Myocyte (in vitro differentiated cells): Measurements from ENCODE around the gene PPP1R27. TPM values are rescaled to one million over a fixed set of nuclear protein-coding genes. Genes with fewer than 3 reads are reported as not detected.

Experiments
- DNase-seq: peaks from one replicate; pipeline ENCODE4 v3.0.0-alpha.2; 2012; ENCODE audit warnings: low read depth
- total RNA-seq: library from RNA; depleted of rRNA; stranded (reverse); fragments of >200 nt; gene quantifications from 2 replicates; pipeline ENCODE4 v1.2.3, GENCODE V29; 2014

The PPP1R27 gene
- total RNA-seq, 1 donor from 2014 or later, result 12.7 TPM

- no peak for DNase-seq
These were observed 27.6 kb downstream of the PPP1R27 start for GRCh38 chr17:81807210-81807719.

DNA sequence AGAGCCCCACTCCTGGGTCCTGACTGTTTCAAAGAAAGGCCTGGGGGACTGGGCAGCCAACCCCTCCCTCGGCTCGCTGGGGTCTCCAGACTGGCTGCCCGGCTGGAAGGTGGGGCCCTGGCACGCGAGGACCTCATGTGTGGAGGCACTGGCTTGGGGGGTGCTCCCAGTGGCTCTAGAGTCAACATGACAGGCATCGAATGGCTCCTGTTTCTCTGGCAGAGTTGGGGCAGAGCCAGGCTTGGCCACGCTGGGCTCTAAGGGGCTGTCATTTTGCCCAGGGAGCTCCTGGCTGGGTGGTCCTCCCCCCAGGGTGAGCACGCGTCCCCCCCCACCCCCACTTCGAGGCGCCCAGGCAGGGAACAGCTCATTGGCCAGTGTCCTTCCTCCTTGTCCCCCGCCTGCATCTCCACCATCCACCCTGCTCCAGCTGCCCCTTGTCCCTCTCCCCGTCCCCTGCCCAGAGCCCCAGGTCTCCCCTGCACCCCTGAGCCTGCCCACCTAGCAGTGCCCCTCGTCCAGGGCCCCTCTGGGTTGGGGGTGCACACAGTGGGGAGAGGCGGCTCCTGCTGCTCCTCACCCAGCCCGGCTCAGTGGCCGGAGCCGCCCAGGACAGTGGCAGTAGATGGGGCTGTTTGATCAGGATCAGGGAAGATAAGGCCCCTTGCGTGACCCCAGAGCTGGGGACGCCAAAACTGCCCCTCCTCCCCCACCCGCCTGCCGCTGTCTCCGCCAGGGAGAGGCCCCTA, 28.2 kb downstream of the PPP1R27 start:
- no peak for DNase-seq

DNA sequence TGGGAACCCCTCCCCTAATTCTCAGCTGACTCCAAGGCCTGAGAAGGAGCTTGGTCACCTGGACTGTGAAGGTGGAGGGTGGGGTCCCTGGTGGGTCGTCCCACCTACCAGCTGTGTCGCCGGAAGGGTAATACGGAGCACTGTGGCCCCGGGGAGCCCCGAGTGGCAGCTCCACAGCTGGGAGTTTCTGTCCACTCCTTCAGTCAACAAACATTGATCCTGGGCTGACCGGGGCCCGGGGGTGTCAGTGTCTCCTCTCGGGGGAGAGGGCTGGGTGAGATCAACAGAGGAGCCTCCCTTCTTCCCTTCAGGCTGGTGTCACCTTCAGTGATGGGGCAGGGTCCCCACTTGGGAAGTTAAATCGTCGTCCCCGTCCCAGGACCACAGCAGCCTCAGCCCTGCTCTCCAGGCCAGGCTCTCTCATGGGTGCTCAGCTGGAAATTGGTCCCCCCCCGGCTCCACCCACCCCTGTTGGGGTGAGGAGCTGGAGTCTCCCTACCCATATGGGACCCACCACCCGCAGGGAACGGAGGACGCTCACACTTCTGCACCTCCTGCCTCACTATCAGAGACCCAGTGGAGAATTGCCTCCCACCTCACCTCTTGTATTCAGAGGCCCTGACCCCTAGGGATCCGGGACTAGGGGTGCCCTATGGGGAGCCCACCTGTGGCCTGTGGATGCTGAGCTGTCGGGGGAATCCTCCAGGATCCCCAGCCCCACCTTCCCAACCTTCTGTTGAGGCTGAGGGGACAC, 29.0 kb downstream of the PPP1R27 start:
- no peak for DNase-seq

GRCh38 chr17:81804559-81805399, 30.1 kb downstream of the PPP1R27 start:
- no peak for DNase-seq

DNA sequence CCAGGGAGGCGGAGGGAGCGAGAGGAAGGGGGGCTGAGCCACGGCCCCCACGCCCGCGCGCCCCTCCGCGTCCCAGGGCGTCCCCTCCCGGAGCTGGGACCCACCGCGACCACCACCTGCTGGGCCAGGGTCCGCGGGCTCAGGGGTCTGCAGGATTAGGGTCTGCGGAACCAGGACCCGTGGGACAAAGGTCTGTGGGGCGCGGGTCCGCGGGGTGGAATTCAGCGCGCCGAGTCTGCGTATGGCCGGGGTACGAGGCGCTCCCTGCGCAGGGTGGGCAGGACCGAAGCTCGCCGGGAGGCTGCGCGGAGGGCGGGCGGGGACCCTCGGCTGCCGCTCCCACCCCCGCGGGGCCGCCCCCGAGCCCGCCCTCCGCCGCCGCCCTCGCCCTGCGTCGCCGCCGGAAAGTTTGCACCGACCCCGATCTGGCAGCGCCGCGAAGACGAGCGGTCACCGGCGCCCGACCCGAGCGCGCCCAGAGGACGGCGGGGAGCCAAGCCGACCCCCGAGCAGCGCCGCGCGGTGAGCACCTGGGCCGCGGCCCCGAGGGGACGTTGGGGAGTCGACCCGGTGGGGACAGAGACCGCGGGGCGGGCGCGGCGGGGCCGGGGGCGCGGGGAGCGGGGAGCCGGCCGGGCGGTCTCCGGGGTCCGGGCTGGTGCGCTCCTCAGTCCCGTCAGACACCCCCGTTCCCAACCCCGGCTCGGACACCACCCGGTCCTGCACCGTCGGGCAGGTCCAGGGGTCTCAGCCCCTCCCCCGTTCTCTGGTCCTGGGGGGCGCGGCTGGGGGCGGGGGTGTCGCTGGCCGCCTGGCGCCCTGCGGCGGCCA, 30.9 kb downstream of the PPP1R27 start, which contains the start of gene GCGR:
Gene GCGR, plus strand, starts transcription at position 423 of the 831 bp plus-strand sequence. CDS start 4,869 bp downstream, outside the sequence.
- DNase-seq, result no peak

- no peak for DNase-seq
These were observed 31.8 kb downstream of the PPP1R27 start for GRCh38 chr17:81802856-81803643.

DNA sequence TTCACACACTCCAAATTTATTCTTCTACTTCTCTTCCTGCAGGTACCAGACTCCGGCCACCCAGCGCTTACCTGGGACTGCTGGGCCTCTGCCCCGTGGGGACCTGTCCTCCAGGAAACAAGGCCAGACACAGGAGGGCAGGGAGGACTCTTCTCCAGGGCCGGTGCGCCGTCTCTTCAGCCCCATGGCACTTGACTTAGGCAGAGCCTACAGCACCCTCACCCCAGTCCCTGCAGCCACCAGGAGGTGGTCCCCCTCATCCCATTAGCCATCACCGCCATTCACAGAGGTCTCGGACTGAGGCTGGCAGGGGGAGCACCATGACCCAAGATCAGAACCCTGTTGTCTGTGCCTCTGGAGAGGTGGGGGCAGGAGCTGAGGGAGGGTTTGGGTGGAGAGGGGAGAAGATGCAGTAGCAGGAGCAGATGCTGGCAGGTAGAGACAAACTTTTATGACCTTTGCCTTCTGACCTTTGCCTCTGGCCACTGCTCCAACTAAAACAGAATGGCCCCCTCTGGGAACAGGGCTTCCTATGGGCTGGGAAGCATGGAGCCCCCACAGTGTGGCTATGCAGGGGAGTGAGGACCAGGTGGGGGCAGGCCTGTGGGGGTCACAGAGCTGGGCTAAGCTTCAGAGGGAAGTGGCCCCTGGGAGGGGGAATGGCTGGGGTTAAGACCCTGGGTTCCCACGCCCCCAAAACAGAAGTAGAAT, 32.6 kb downstream of the PPP1R27 start:
- DNase-seq, result no peak

GRCh38 chr17:81801327-81801726, 33.5 kb downstream of the PPP1R27 start:
- no peak for DNase-seq

DNA sequence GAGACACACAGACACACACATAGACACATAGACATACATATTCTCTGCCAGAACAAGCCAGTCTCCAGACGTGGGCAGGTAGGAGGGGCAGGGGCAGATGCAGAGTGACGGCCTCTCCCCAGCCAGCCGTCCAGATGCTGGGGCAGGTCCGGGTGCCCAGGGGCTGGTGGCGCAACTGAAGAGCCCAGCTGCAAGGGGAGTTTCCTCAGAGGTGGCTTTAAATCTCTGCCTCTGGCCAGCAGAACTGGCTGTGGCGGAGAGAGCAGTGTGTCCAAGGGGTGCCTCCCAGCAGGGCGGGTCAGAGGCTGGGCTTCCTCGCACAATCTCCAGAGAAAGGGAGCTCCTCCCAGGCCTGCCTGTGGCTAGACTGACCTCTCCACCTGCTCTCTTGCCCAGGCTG, 40.3 kb downstream of the PPP1R27 start:
- peak; percentile 56 for DNase-seq

DNA sequence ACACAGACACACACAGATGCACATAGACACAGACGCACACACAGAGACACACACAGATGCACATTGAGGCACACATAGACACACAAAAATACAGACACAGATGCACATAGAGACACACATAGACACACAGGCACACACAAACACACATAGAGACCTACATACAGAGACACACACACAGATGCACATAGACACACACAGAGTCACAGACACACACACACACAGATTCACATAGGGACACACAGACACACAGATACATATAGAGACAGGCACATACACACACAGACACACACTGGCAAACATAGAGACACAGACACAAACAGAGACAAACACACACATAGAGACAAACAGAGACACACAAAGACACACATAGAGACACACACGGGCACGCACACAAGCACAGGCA, 40.8 kb downstream of the PPP1R27 start:
- no peak for DNase-seq

GRCh38 chr17:81792675-81793615, 41.9 kb downstream of the PPP1R27 start:
- DNase-seq, result no peak

Other genes with a start within 250 kb of the PPP1R27 start
- gene NPLOC4, start 197.9 kb downstream of the PPP1R27 start, total RNA-seq, result 94.7 and 96.8 TPM in 2 replicates
- 7.3 and 10.6 TPM in 2 replicates for gene TSPAN10, start 197.9 kb downstream of the PPP1R27 start, total RNA-seq
- not detected in 2 replicates for gene PDE6G, start 178.5 kb downstream of the PPP1R27 start, total RNA-seq
- gene OXLD1, start 168.4 kb downstream of the PPP1R27 start, total RNA-seq, result 33.8 and 35.7 TPM in 2 replicates
- 12.5 and 16.5 TPM in 2 replicates for gene CCDC137, start 168.3 kb downstream of the PPP1R27 start, total RNA-seq
- gene ARL16, start 151.3 kb downstream of the PPP1R27 start, total RNA-seq, result 29.4 and 38.5 TPM in 2 replicates
- gene HGS, start 151.0 kb downstream of the PPP1R27 start, total RNA-seq, result 101 and 123 TPM in 2 replicates
- gene MRPL12, start 131.7 kb downstream of the PPP1R27 start, total RNA-seq, result 16.2 and 26.6 TPM in 2 replicates
- 11.1 and 19.4 TPM in 2 replicates for gene SLC25A10, start 122.8 kb downstream of the PPP1R27 start, total RNA-seq
- gene GCGR, start 30.9 kb downstream of the PPP1R27 start, total RNA-seq, result not detected in 2 replicates
- gene MCRIP1, start 1.8 kb downstream of the PPP1R27 start, total RNA-seq, result 100 and 132 TPM in 2 replicates
- 1,674 and 2,691 TPM in 2 replicates for gene P4HB, start 25.5 kb upstream of the PPP1R27 start, total RNA-seq
- 157 and 161 TPM in 2 replicates for gene ARHGDIA, start 36.3 kb upstream of the PPP1R27 start, total RNA-seq
- gene ALYREF, start 56.5 kb upstream of the PPP1R27 start, total RNA-seq, result 94.5 and 96.3 TPM in 2 replicates
- 190 and 212 TPM in 2 replicates for gene ANAPC11, start 56.7 kb upstream of the PPP1R27 start, total RNA-seq
- gene NPB, start 67.2 kb upstream of the PPP1R27 start, total RNA-seq, result 1.3 and 6.1 TPM in 2 replicates
- 67.4 and 88.5 TPM in 2 replicates for gene PCYT2, start 76.3 kb upstream of the PPP1R27 start, total RNA-seq
- gene SIRT7, start 83.1 kb upstream of the PPP1R27 start, total RNA-seq, result 19.2 and 20.3 TPM in 2 replicates
- 48.9 and 61.0 TPM in 2 replicates for gene MAFG, start 92.7 kb upstream of the PPP1R27 start, total RNA-seq
- 120 and 223 TPM in 2 replicates for gene PYCR1, start 102.2 kb upstream of the PPP1R27 start, total RNA-seq
- gene MYADML2, start 112.2 kb upstream of the PPP1R27 start, total RNA-seq, result 0.16 and 1.3 TPM in 2 replicates
- gene NOTUM, start 126.1 kb upstream of the PPP1R27 start, total RNA-seq, result 0.53 and 1.2 TPM in 2 replicates
- 21.8 and 29.7 TPM in 2 replicates for gene ASPSCR1, start 142.6 kb upstream of the PPP1R27 start, total RNA-seq
- gene CENPX, start 187.8 kb upstream of the PPP1R27 start, total RNA-seq, result 50.0 and 61.8 TPM in 2 replicates
- 9.4 and 10.5 TPM in 2 replicates for gene LRRC45, start 188.3 kb upstream of the PPP1R27 start, total RNA-seq
- gene RAC3, start 196.6 kb upstream of the PPP1R27 start, total RNA-seq, result 7.3 and 9.8 TPM in 2 replicates
- gene DCXR, start 202.6 kb upstream of the PPP1R27 start, total RNA-seq, result 99.4 and 105 TPM in 2 replicates
- gene RFNG, start 216.8 kb upstream of the PPP1R27 start, total RNA-seq, result 42.7 and 45.4 TPM in 2 replicates
- 121 and 122 TPM in 2 replicates for gene GPS1, start 216.8 kb upstream of the PPP1R27 start, total RNA-seq
- gene DUS1L, start 230.8 kb upstream of the PPP1R27 start, total RNA-seq, result 97.1 and 109 TPM in 2 replicates